IMR-90 (cell line): ENCODE results near the gene MTFR1L. TPM values are rescaled to one million over a fixed set of nuclear protein-coding genes. Genes with fewer than 3 reads are reported as not detected.

Experiments
- ATAC-seq: fragments of 200-7000 bp; cut with Tn5 transposase; 2 replicates; pipeline ENCODE4 v1.9.1; 2020; ENCODE audit warnings: low read depth, mild to moderate bottlenecking, moderate library complexity
- BruUV-seq: library from RNA; stranded (reverse); fragments of 400-500 nt; replicated peaks from 2 replicates; lab custom pipeline; 2021; lab: Mats Ljungman, UMichigan
- CTCF ChIA-PET: fragments of 300-600 bp; formaldehyde crosslinking; extraction: SDS; loops from one replicate; lab custom pipeline; 2021; ENCODE audit warnings: antibody characterized with exemption; lab: Yijun Ruan, JAX
- POLR2A ChIA-PET: fragments of 300-600 bp; sonication (Branson Sonifier 250); formaldehyde crosslinking; loops from one replicate; lab custom pipeline; 2022; ENCODE audit warnings: antibody characterized with exemption; ENCODE audit not compliant: unreplicated experiment; lab: Charles Lee
- DNase-seq: peaks from one replicate; pipeline ENCODE4 v3.0.0; 2013
- H2AFZ ChIP-seq: replicated peaks from 2 replicates; pipeline ENCODE3; 2013; ENCODE audit warnings: low read length, mild to moderate bottlenecking; ENCODE audit not compliant: poor library complexity
- H2AK5ac ChIP-seq: 2 replicates; pipeline ENCODE4 v1.6.1; 2013; ENCODE audit warnings: low read depth, low read length, inconsistent platforms
- H2AK9ac ChIP-seq: replicated peaks from 2 replicates; pipeline ENCODE3; 2013; ENCODE audit warnings: mild to moderate bottlenecking, low read depth, low read length, moderate library complexity; ENCODE audit not compliant: poor library complexity
- H2BK120ac ChIP-seq: 2 replicates; pipeline ENCODE4 v1.6.1; 2013; ENCODE audit warnings: low read depth, low read length, inconsistent platforms
- H2BK15ac ChIP-seq: 3 replicates; pipeline ENCODE4 v1.6.1; 2013; ENCODE audit warnings: low read depth, low read length, inconsistent platforms
- H2BK20ac ChIP-seq: 2 replicates; pipeline ENCODE4 v1.6.1; 2013; ENCODE audit warnings: low read depth, mild to moderate bottlenecking, inconsistent platforms, low read length, moderate library complexity
- H2BK5ac ChIP-seq: 2 replicates; pipeline ENCODE4 v1.6.1; 2013; ENCODE audit warnings: mild to moderate bottlenecking, low read depth, low read length, inconsistent platforms; ENCODE audit not compliant: poor library complexity, severe bottlenecking
- H3K14ac ChIP-seq: replicated peaks from 2 replicates; pipeline ENCODE4 v1.6.1; 2013; ENCODE audit warnings: low read depth, low read length, inconsistent platforms
- H3K18ac ChIP-seq: 2 replicates; pipeline ENCODE4 v1.6.1; 2013; ENCODE audit warnings: low read depth, low read length, control low read depth
- H3K23ac ChIP-seq: 2 replicates; pipeline ENCODE4 v1.6.1; 2013; ENCODE audit warnings: low read depth, low read length, inconsistent platforms
- H3K27ac ChIP-seq: 2 replicates; pipeline ENCODE4 v1.5.1; 2013; ENCODE audit warnings: mild to moderate bottlenecking, control low read depth, low read length; ENCODE audit not compliant: insufficient read depth
- H3K27me3 ChIP-seq: 2 replicates; pipeline ENCODE4 v1.6.1; 2013; ENCODE audit warnings: low read length; ENCODE audit not compliant: control insufficient read depth, insufficient read depth
- H3K36me3 ChIP-seq: 2 replicates; pipeline ENCODE4 v1.6.1; 2013; ENCODE audit warnings: low read length, mixed read lengths; ENCODE audit not compliant: control insufficient read depth, insufficient read depth
- H3K4ac ChIP-seq: 2 replicates; pipeline ENCODE4 v1.6.1; 2013; ENCODE audit warnings: low read depth, low read length, inconsistent platforms
- H3K4me1 ChIP-seq: 2 replicates; pipeline ENCODE4 v1.6.1; 2013; ENCODE audit warnings: low read length, mixed read lengths; ENCODE audit not compliant: control insufficient read depth, insufficient read depth
- H3K4me2 ChIP-seq: 2 replicates; pipeline ENCODE4 v1.6.1; 2013; ENCODE audit warnings: low read depth, mild to moderate bottlenecking, control low read depth, low read length, moderate library complexity
- H3K4me3 ChIP-seq: 2 replicates; pipeline ENCODE4 v1.5.1; 2013; ENCODE audit warnings: low read depth, mild to moderate bottlenecking, control low read depth, low read length, moderate library complexity; ENCODE audit not compliant: insufficient read depth
- H3K56ac ChIP-seq: 2 replicates; pipeline ENCODE4 v1.6.1; 2013; ENCODE audit warnings: low read length, inconsistent platforms; ENCODE audit not compliant: insufficient read depth; ENCODE audit errors: extremely low read depth
- H3K79me1 ChIP-seq, 2 experiments: 2 replicates each; pipeline ENCODE4 v1.6.1; 2013; ENCODE audit warnings: low read length in 2 of 2, inconsistent platforms in 1 of 2, low read depth in 1 of 2
- H3K9ac ChIP-seq: 2 replicates; pipeline ENCODE4 v1.6.1; 2013; ENCODE audit warnings: low read depth, low read length, control low read depth
- H3K9me1 ChIP-seq: 2 replicates; pipeline ENCODE4 v1.6.1; 2013; ENCODE audit warnings: low read length, inconsistent platforms; ENCODE audit not compliant: insufficient read depth
- H3K9me3 ChIP-seq: 2 replicates; pipeline ENCODE4 v1.6.1; 2013; ENCODE audit warnings: low read length; ENCODE audit not compliant: control insufficient read depth, insufficient read depth
- H4K20me1 ChIP-seq: 2 replicates; pipeline ENCODE4 v1.6.1; 2013; ENCODE audit warnings: low read length, inconsistent platforms; ENCODE audit not compliant: insufficient read depth
- H4K5ac ChIP-seq: 2 replicates; pipeline ENCODE4 v1.6.1; 2013; ENCODE audit warnings: mild to moderate bottlenecking, low read depth, low read length, control low read depth
- H4K8ac ChIP-seq, 2 experiments: 2 replicates each; pipeline ENCODE4 v1.6.1; 2013; ENCODE audit warnings: low read depth in 2 of 2, low read length in 2 of 2, control low read depth in 1 of 2, inconsistent platforms in 1 of 2
- H4K91ac ChIP-seq: 2 replicates; pipeline ENCODE4 v1.6.1; 2013; ENCODE audit warnings: low read depth, low read length, inconsistent platforms; ENCODE audit not compliant: insufficient read depth
- CEBPB ChIP-seq: IDR thresholded peaks from 2 replicates; pipeline ENCODE4 v1.6.1; 2012; ENCODE audit warnings: low read depth, low read length, improper control_type of control experiment
- CHD1 ChIP-seq: IDR thresholded peaks from 2 replicates; pipeline ENCODE4 v1.6.1; 2012; ENCODE audit warnings: low read depth, low read length, improper control_type of control experiment
- MAFK ChIP-seq: IDR thresholded peaks from 2 replicates; pipeline ENCODE4 v1.6.1; 2012; ENCODE audit warnings: low read depth, low read length, improper control_type of control experiment
- MAZ ChIP-seq: IDR thresholded peaks from 2 replicates; pipeline ENCODE4 v1.6.1; 2012; ENCODE audit warnings: low read depth, mild to moderate bottlenecking, low read length, improper control_type of control experiment, moderate library complexity, borderline replicate concordance
- MXI1 ChIP-seq: IDR thresholded peaks from 2 replicates; pipeline ENCODE4 v1.6.1; 2012; ENCODE audit warnings: low read depth, mild to moderate bottlenecking, low read length, moderate library complexity, borderline replicate concordance
- POLR2A ChIP-seq: IDR thresholded peaks from 2 replicates; pipeline ENCODE4 v1.6.1; 2012; ENCODE audit warnings: mild to moderate bottlenecking, low read depth, low read length
- RCOR1 ChIP-seq: IDR thresholded peaks from 2 replicates; pipeline ENCODE4 v1.6.1; 2012; ENCODE audit warnings: mild to moderate bottlenecking, low read length, improper control_type of control experiment; ENCODE audit not compliant: insufficient replicate concordance
- RFX5 ChIP-seq: IDR thresholded peaks from 2 replicates; pipeline ENCODE4 v1.8.0; 2012; ENCODE audit warnings: low read depth, mild to moderate bottlenecking, low read length, moderate library complexity
- WGBS, 2 experiments: methylation state at CpG; one replicate each; pipeline versions ENCODE4 v1.1.5 to v1.1.7; 2013; ENCODE audit warnings: missing lambda C conversion rate in 2 of 2; ENCODE audit not compliant: insufficient read length in 1 of 2; ENCODE audit errors: extremely low coverage in 2 of 2; 5-methylcytosine and 5-hydroxymethylcytosine counted together
- dilution Hi-C: fragments of 300-500 bp; cut with HindIII; formaldehyde crosslinking; loops from one replicate; pipeline ENCODE4 v1.14.3; 2018; ENCODE audit warnings: low sequenced_read_pairs; ENCODE audit not compliant: unreplicated experiment
- in situ Hi-C: fragments of 300-500 bp; cut with MboI; formaldehyde crosslinking; loops from 3 replicates; pipeline ENCODE4 v1.14.3; 2019; ENCODE audit warnings: low sequenced_read_pairs, inconsistent platforms, mixed read lengths
- intact Hi-C: fragments of 100-400 bp; cut with micrococcal nuclease; formaldehyde crosslinking; loops from 2 replicates; pipeline ENCODE4 v1.10.0; 2022
- polyA plus RNA-seq, 3 experiments: library from polyadenylated mRNA; depleted of rRNA; stranded (reverse); fragments of >200 nt; gene quantifications; 2 replicates each; pipeline ENCODE4 v1.2.3, GENCODE V29; 2012; ENCODE audit warnings: low replicate concordance in 1 of 3
- total RNA-seq: library from RNA; depleted of rRNA; stranded (reverse); fragments of >200 nt; gene quantifications from 2 replicates; pipeline ENCODE4 v1.2.3, GENCODE V29; 2012
- TF ChIP-seq, protein P1 (sequence below): conservative IDR thresholded peaks from 2 replicates; pipeline ENCODE4 v1.5.1; 2012; ENCODE audit warnings: mild to moderate bottlenecking, low read depth, low read length, improper control_type of control experiment

The MTFR1L gene
- total and polyA plus RNA-seq, 2 of the 4 experiments (the other 2 are of a cell fraction) = 69.1 to 69.7 TPM

DNA sequence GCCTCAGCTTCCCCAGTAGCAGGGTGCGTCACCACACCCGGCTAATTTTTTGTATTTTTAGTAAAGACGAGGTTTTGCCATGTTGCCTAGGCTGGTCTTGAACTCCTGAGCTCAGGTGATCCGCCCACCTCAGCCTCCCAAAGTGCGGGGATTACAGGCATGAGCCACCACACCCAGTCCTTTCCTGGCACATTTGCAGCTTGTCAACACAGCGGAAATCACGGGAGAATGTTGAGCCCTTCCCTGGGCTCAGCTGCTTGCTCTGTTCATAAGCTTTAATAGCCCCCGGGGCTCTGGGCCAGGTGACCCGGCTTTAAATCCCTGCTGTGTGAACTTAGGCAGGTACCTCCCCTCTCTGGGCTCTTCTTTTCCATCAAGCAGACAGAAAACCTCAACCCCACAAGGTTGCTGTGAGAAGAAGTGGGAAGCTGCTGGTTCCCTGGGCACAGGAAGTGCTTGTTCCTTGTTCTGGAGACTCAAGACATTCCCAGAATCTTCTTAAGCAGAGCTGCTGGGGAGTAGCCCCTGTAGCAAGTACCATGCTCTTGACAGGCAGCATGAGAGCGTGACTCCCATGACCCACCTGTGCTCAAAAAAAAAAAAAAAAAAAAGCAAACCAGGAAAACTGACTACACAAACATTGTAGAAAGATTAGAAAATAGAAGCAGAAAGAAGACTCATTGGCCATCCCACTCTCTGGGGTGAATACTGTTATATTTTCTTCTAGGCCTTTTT lies 34.3 kb upstream of the MTFR1L start:
- H3K4me1 ChIP-seq = peaks cover 15% of the 10 kb centered on the region
- H3K18ac ChIP-seq = no peak overlapping the region
- H3K27ac ChIP-seq = no peak overlapping the region
- H2BK120ac ChIP-seq = no peak overlapping the region
- peaks cover 19% of the 10 kb centered on the region; the same call in 1 of the 2 replicates for H3K36me3 ChIP-seq
- H4K5ac ChIP-seq = no peak overlapping the region
- TF ChIP-seq, protein P1, sequence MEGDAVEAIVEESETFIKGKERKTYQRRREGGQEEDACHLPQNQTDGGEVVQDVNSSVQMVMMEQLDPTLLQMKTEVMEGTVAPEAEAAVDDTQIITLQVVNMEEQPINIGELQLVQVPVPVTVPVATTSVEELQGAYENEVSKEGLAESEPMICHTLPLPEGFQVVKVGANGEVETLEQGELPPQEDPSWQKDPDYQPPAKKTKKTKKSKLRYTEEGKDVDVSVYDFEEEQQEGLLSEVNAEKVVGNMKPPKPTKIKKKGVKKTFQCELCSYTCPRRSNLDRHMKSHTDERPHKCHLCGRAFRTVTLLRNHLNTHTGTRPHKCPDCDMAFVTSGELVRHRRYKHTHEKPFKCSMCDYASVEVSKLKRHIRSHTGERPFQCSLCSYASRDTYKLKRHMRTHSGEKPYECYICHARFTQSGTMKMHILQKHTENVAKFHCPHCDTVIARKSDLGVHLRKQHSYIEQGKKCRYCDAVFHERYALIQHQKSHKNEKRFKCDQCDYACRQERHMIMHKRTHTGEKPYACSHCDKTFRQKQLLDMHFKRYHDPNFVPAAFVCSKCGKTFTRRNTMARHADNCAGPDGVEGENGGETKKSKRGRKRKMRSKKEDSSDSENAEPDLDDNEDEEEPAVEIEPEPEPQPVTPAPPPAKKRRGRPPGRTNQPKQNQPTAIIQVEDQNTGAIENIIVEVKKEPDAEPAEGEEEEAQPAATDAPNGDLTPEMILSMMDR = no peak
- TF ChIP-seq MXI1 (no peak), RCOR1 (no peak), CEBPB (no peak), POLR2A (no peak), MAZ (no peak), RFX5 (no peak), CHD1 (no peak), MAFK (no peak)
- no peaks in the 10 kb centered on the region; the same call in 1 of the 2 replicates for H4K20me1 ChIP-seq
- no peak overlapping the region for H3K4ac ChIP-seq
- H3K56ac ChIP-seq = no peak overlapping the region
- intact Hi-C loops (no loop called here), dilution Hi-C loops (no loop called here), in situ Hi-C loops (no loop called here)
- no peaks in the 10 kb centered on the region for H3K9me3 ChIP-seq
- H3K4me2 ChIP-seq = no peak overlapping the region
- ATAC-seq (no peak), DNase-seq (no peak)
- no peaks in the 10 kb centered on the region for H3K27me3 ChIP-seq
- CTCF ChIA-PET = no interaction called here
- no peak overlapping the region for H4K8ac ChIP-seq
- H3K79me1 ChIP-seq = no peaks in the 10 kb centered on the region
- no TSS peak for BruUV-seq
- H3K4me3 ChIP-seq = no peak overlapping the region
- no CpG with 5 or more reads among the region's 10 CpGs for WGBS, 2 experiments
- H2AK9ac ChIP-seq = no peak overlapping the region
- no peak overlapping the region for H2BK5ac ChIP-seq
- H2BK20ac ChIP-seq = no peak overlapping the region; the same call in 1 of the 2 replicates
- no peak overlapping the region for H4K91ac ChIP-seq
- H2BK15ac ChIP-seq = no peak overlapping the region
- no peak overlapping the region for H3K14ac ChIP-seq
- no peak overlapping the region for H2AK5ac ChIP-seq
- peaks cover 10% of the 10 kb centered on the region for H3K9me1 ChIP-seq
- H3K23ac ChIP-seq = no peak overlapping the region
- H2AFZ ChIP-seq = no peak overlapping the region
- POLR2A ChIA-PET = no interaction called here
- H3K9ac ChIP-seq = no peak overlapping the region
